ENCODE data around the gene RLBP1. TPM values are rescaled to one million over a fixed set of nuclear protein-coding genes. Genes with fewer than 3 reads are reported as not detected.

Gene RLBP1
- total and polyA plus RNA-seq, 10 of the 15 experiments (the other 5 are each of a cell fraction or from before 2014, with no cell fraction given) = 0.06 TPM; not detected in 9

GRCh38 chr15:89230277-89230676 lies 8.9 kb upstream of the RLBP1 start (continued):
- TF ChIP-seq ZBTB4 (CRISPR knock-in tag; IDR thresholded peaks at IDR 0.05) (no peak), IRF4 (IDR thresholded peaks at IDR 0.05; ENCODE audit: low read depth, low read length) (no peak)

DNA sequence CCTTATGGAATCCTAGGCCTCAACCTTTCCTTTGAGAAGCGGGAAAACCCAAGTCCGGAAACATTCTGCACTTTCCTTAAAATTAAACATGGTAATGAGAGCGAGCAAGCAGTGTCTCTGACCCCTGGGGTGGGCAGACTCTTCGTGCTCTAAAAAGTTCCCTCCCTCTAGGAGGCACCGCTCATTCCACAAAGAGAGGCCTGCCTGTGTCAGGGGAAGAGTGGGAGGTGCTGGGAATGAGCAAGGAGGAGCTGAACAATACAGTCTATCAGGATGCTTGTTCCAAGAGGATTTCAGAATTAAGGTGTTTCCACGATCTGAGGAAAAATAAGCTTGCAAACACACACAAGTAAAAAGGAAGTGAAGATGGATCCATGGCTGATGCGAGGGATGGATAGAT lies 6.0 kb upstream of the RLBP1 start:
- Histone ChIP-seq H3K9me3 (replicated peaks; ENCODE audit: control insufficient read depth, insufficient read depth, low read length) (no peaks in the 10 kb centered on the region), H3K27me3 (replicated peaks in 1 of 2; ENCODE audit: control insufficient read depth in 2 of 2, insufficient read depth in 2 of 2, low read length in 1 of 2) (no peaks in the 10 kb centered on the region), H2AFZ (ENCODE audit: control insufficient read depth, low read depth, low read length) (no peak overlapping the region), H3K4me2 (ENCODE audit: control insufficient read depth, insufficient read depth) (no peak overlapping the region), H3K36me3 (ENCODE audit: control insufficient read depth in 2 of 2, insufficient read depth in 2 of 2, low read length in 1 of 2) (no peaks in the 10 kb centered on the region), H3K4me1 (ENCODE audit: control insufficient read depth, insufficient read depth, low read length) (no peaks in the 10 kb centered on the region), H3K4me3 (no peak overlapping the region), H3K9ac (ENCODE audit: control insufficient read depth, insufficient read depth, low read length) (no peak overlapping the region), H3K27ac (ENCODE audit: control insufficient read depth, insufficient read depth) (no peak overlapping the region), H4K20me1 (ENCODE audit: control insufficient read depth, insufficient read depth) (no peaks in the 10 kb centered on the region), H3K79me2 (ENCODE audit: control insufficient read depth, insufficient read depth, low read length) (no peaks in the 10 kb centered on the region)
- BruUV-seq (replicated peaks) = no TSS peak
- in situ Hi-C loops (cut with MboI) (no loop called here), intact Hi-C loops (cut with micrococcal nuclease; ENCODE audit: unreplicated experiment) (no loop called here)
- CTCF ChIA-PET = no interaction called here
- ATAC-seq (no peak), DNase-seq (ENCODE audit: low read depth, low spot score) (no peak), FAIRE-seq (no peak)
- TF ChIP-seq YBX1 (IDR thresholded peaks at IDR 0.05) = no peak
- TF ChIP-seq DPF2 (IDR thresholded peaks at IDR 0.05) = no peak
- TF ChIP-seq BCLAF1 (IDR thresholded peaks at IDR 0.05) = no peak
- no peak for TF ChIP-seq SMAD1 (IDR thresholded peaks at IDR 0.05; ENCODE audit: low read depth, partially characterized antibody)
- RAD21 ChIA-PET (ENCODE audit: unreplicated experiment) = no interaction called here
- 52% methylated on average over 7 of the region's 7 CpGs for WGBS (ENCODE audit: insufficient coverage, insufficient replicate concordance, low lambda C conversion rate, missing lambda C conversion rate)
- SMC1A ChIA-PET (ENCODE audit: uncharacterized antibody, unreplicated experiment) = interaction anchor here (1.0 kb wide), 1 partner anchor 17 kb away, joined by 3 read pairs; no protein-coding TSS in a partner anchor
- POLR2A ChIA-PET = no interaction called here
